GM23338 (cell line): ENCODE data around the gene HSPA14. TPM values are rescaled to one million over a fixed set of nuclear protein-coding genes. Genes with fewer than 3 reads are reported as not detected.

ENCODE experiments used
- ATAC-seq: fragments of 200-7000 bp; cut with Tn5 transposase; 3 replicates; pipeline ENCODE4 v1.9.1; 2020
- DNase-seq: peaks from one replicate; pipeline ENCODE4 v3.0.0-alpha.2; 2015; ENCODE audit warnings: low spot score
- H2AFZ ChIP-seq: fragments of 200-600 bp; sonication (generic); 2 replicates; pipeline ENCODE4 v1.8.0; 2016; ENCODE audit warnings: antibody characterized with exemption, mild to moderate bottlenecking, moderate library complexity
- H3F3A ChIP-seq: fragments of 200-600 bp; sonication (generic); replicated peaks from 2 replicates; pipeline ENCODE4 v1.8.0; 2017; ENCODE audit warnings: antibody characterized with exemption, mixed run types, low read depth
- H3K27ac ChIP-seq: fragments of 200-600 bp; sonication (generic); 2 replicates; pipeline ENCODE4 v1.6.1; 2016; ENCODE audit warnings: low read depth
- H3K27me3 ChIP-seq: fragments of 200-600 bp; sonication (generic); 2 replicates; pipeline ENCODE4 v1.8.0; 2016; ENCODE audit warnings: mild to moderate bottlenecking, mixed run types, moderate library complexity; ENCODE audit not compliant: insufficient read depth
- H3K36me3 ChIP-seq: fragments of 200-600 bp; sonication (generic); 2 replicates; pipeline ENCODE4 v1.8.0; 2016; ENCODE audit warnings: mild to moderate bottlenecking; ENCODE audit not compliant: insufficient read depth
- H3K4me1 ChIP-seq: fragments of 200-600 bp; sonication (generic); 2 replicates; pipeline ENCODE4 v1.8.0; 2016; ENCODE audit warnings: mild to moderate bottlenecking, moderate library complexity; ENCODE audit not compliant: insufficient read depth
- H3K4me2 ChIP-seq: fragments of 200-600 bp; sonication (generic); 2 replicates; pipeline ENCODE4 v1.7.1; 2017; ENCODE audit warnings: mixed run types
- H3K4me3 ChIP-seq: fragments of 200-600 bp; sonication (generic); 2 replicates; pipeline ENCODE4 v1.6.1; 2016; ENCODE audit warnings: mixed run types
- H3K79me2 ChIP-seq: fragments of 200-600 bp; sonication (generic); replicated peaks from 2 replicates; pipeline ENCODE4 v1.8.0; 2017; ENCODE audit warnings: mild to moderate bottlenecking; ENCODE audit not compliant: insufficient read depth
- H3K9me2 ChIP-seq: fragments of 200-600 bp; sonication (generic); 2 replicates; pipeline ENCODE4 v1.8.0; 2017; ENCODE audit not compliant: insufficient read depth
- H4K20me1 ChIP-seq: fragments of 200-600 bp; sonication (generic); replicated peaks from 2 replicates; pipeline ENCODE4 v1.8.0; 2017; ENCODE audit warnings: mild to moderate bottlenecking; ENCODE audit not compliant: insufficient read depth
- H3K27ac Mint-ChIP-seq: 2 replicates; pipeline ENCODE4 v1.8.0; 2020; ENCODE audit warnings: inconsistent platforms, mild to moderate bottlenecking, moderate library complexity, mixed read lengths
- H3K27me3 Mint-ChIP-seq: 3 replicates; pipeline ENCODE4 v1.8.0; 2022; ENCODE audit warnings: low read depth, mild to moderate bottlenecking, moderate library complexity, mixed read lengths, inconsistent platforms; ENCODE audit not compliant: insufficient read depth, poor library complexity
- H3K36me3 Mint-ChIP-seq: 3 replicates; pipeline ENCODE4 v1.8.0; 2021; ENCODE audit warnings: low read depth, mild to moderate bottlenecking, inconsistent platforms, moderate library complexity, mixed read lengths
- H3K4me1 Mint-ChIP-seq: 3 replicates; pipeline ENCODE4 v1.8.0; 2020; ENCODE audit warnings: mild to moderate bottlenecking, inconsistent platforms, mixed read lengths
- H3K4me3 Mint-ChIP-seq: 3 replicates; pipeline ENCODE4 v1.8.0; 2021; ENCODE audit warnings: moderate library complexity, mild to moderate bottlenecking, inconsistent platforms, mixed read lengths
- H3K9me3 Mint-ChIP-seq: 3 replicates; pipeline ENCODE4 v1.8.0; 2020; ENCODE audit warnings: moderate library complexity, mild to moderate bottlenecking, inconsistent platforms, mixed read lengths
- CREB1 ChIP-seq: fragments of 250-450 bp; sonication (Bioruptor Pico); IDR thresholded peaks from 2 replicates; pipeline ENCODE4 v1.5.0; 2020; ENCODE audit warnings: low read depth, mild to moderate bottlenecking, moderate library complexity
- CTCF ChIP-seq, 2 experiments: fragments of 200-600 bp in 1 of 2; sonication (generic) in 1 of 2; conservative IDR thresholded peaks; 2 replicates each; pipeline versions ENCODE4 v1.5.1 to v1.6.1; 2016 to 2017; ENCODE audit warnings: antibody characterized with exemption in 2 of 2, low read depth in 2 of 2, mild to moderate bottlenecking in 2 of 2, moderate library complexity in 1 of 2
- ETS1 ChIP-seq: IDR thresholded peaks from 2 replicates; pipeline ENCODE4 v1.6.1; 2016; ENCODE audit warnings: antibody characterized with exemption
- EZH2 ChIP-seq: fragments of 200-600 bp; sonication (generic); IDR thresholded peaks from one replicate; pipeline ENCODE4 v1.8.0; 2017; ENCODE audit warnings: antibody characterized with exemption, mild to moderate bottlenecking, low read depth; ENCODE audit not compliant: unreplicated experiment
- EZH2phosphoT487 ChIP-seq: fragments of 200-600 bp; sonication (generic); IDR thresholded peaks from one replicate; pipeline ENCODE4 v1.8.1; 2018; ENCODE audit warnings: antibody characterized with exemption; ENCODE audit not compliant: unreplicated experiment
- JUNB ChIP-seq: IDR thresholded peaks from one replicate; pipeline ENCODE4 v1.6.1; 2016; ENCODE audit warnings: antibody characterized with exemption; ENCODE audit not compliant: unreplicated experiment
- NANOG ChIP-seq: IDR thresholded peaks from 2 replicates; pipeline ENCODE4 v1.6.1; 2016; ENCODE audit warnings: antibody characterized with exemption, borderline replicate concordance
- POLR2AphosphoS5 ChIP-seq: IDR thresholded peaks from 2 replicates; pipeline ENCODE4 v1.6.1; 2016; ENCODE audit warnings: antibody characterized with exemption, low read depth
- REST ChIP-seq: IDR thresholded peaks from one replicate; pipeline ENCODE4 v1.6.1; 2018; ENCODE audit warnings: antibody characterized with exemption; ENCODE audit not compliant: unreplicated experiment
- STAT1 ChIP-seq: IDR thresholded peaks from one replicate; pipeline ENCODE4 v1.6.1; 2016; ENCODE audit warnings: antibody characterized with exemption; ENCODE audit not compliant: unreplicated experiment
- ZNF114 ChIP-seq: fragments of 250-450 bp; sonication (Bioruptor Pico); IDR thresholded peaks from 2 replicates; pipeline ENCODE4 v1.5.0; 2020; ENCODE audit warnings: mild to moderate bottlenecking, moderate library complexity
- ZNF331 ChIP-seq: fragments of 250-450 bp; sonication (Bioruptor Pico); IDR thresholded peaks from 2 replicates; pipeline ENCODE4 v1.5.0; 2020; ENCODE audit warnings: low read depth, mild to moderate bottlenecking, moderate library complexity
- ZNF462 ChIP-seq: fragments of 250-450 bp; sonication (Bioruptor Pico); IDR thresholded peaks from 2 replicates; pipeline ENCODE4 v1.5.0; 2020; ENCODE audit warnings: mild to moderate bottlenecking, moderate library complexity
- polyA plus RNA-seq: library from polyadenylated mRNA; unstranded; fragments of >200 nt; fragmentation: Nextera tagmentation; extraction: Ambion mirVana; gene quantifications from 2 replicates; pipeline ENCODE4 v1.2.1, GENCODE V29; 2016
- total RNA-seq: library from RNA; depleted of rRNA; stranded (reverse); fragments of >200 nt; shearing (Covaris generic); gene quantifications from 2 replicates; pipeline ENCODE4 v1.2.3, GENCODE V29; 2014

HSPA14 gene
- total and polyA plus RNA-seq, 2 experiments from 2014 or later, result 32.4 to 46.5 TPM

GRCh38 chr10:14873090-14873760, 35.1 kb downstream of the HSPA14 start (continued):
- no peak for TF ChIP-seq REST
- no peak for TF ChIP-seq ZNF114 (CRISPR knock-in tag)

- Mint-ChIP-seq H3K9me3 (no peaks in the 10 kb centered on the region), H3K4me1 (peaks cover 23% of the 10 kb centered on the region), H3K27ac (no peak overlapping the region), H3K27me3 (peaks cover 5% of the 10 kb centered on the region), H3K4me3 (peak overlapping the region; percentile 96; the same call in 2 of the 3 replicates), H3K36me3 (peaks cover 3% of the 10 kb centered on the region; the same call in 2 of the 3 replicates)
- Histone ChIP-seq H3K79me2 (peaks cover 31% of the 10 kb centered on the region), H3K4me2 (peak overlapping the region; percentile 93; the same call in 1 of the 2 replicates), H3K9me2 (no peaks in the 10 kb centered on the region), H3F3A (no peaks in the 10 kb centered on the region), H3K36me3 (no peaks in the 10 kb centered on the region), H3K27ac (no peak overlapping the region), H2AFZ (no peak overlapping the region), H3K4me1 (peaks cover 27% of the 10 kb centered on the region), H4K20me1 (no peaks in the 10 kb centered on the region; the same call in 1 of the 2 replicates), H3K27me3 (no peaks in the 10 kb centered on the region), H3K4me3 (no peak overlapping the region)
- DNase-seq (no peak), ATAC-seq (no peak)
- TF ChIP-seq STAT1, result no peak
- TF ChIP-seq NANOG, result no peak
- TF ChIP-seq EZH2, result no peak
- TF ChIP-seq CREB1 (CRISPR knock-in tag), result no peak
- TF ChIP-seq ZNF114 (CRISPR knock-in tag), result no peak
- no peak for TF ChIP-seq JUNB
- TF ChIP-seq CTCF (conservative IDR thresholded peaks at IDR 0.05; ENCODE audit: low read depth in 2 of 2), result no peak
- no peak for TF ChIP-seq ZNF462
- TF ChIP-seq POLR2AphosphoS5, result no peak
- no peak for TF ChIP-seq ZNF331 (CRISPR knock-in tag)
- TF ChIP-seq EZH2phosphoT487, result no peak
- no peak for TF ChIP-seq ETS1
Measured at GRCh38 chr10:14875941-14876340, 37.8 kb downstream of the HSPA14 start.
